ENCODE measurements around the gene LPP. TPM values are rescaled to one million over a fixed set of nuclear protein-coding genes. Genes with fewer than 3 reads are reported as not detected.

LPP gene
- total RNA-seq, 4 donors from 2014 or later, result 109 to 170 (median 132) TPM

DNA sequence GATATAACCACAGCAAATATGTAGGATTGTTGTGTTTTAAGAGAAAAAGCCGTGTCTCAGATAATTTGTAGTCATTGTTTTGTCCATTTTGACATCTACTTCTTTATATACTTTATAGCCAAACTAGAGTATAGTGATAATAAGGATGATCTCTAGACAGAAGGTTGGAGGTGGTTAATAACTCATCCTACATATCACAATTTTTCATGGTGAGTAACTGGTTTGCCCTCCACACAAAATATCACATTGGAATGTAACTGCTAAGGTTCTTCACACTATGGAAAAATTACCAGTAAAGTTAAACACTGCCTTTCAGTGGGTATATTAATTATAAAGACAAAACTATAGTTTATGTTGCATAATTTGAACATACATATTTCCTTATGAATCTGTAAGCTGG is 380.7 kb downstream of the LPP start:
- Histone ChIP-seq H3K4me1 (no peaks in the 10 kb centered on the region), H3K4me3 (no peak overlapping the region), H3K9me3 (no peaks in the 10 kb centered on the region), H3K36me3 (no peaks in the 10 kb centered on the region), H3K27me3 (no peaks in the 10 kb centered on the region), H3K27ac (no peak overlapping the region)
- no peak for TF ChIP-seq POLR2A (IDR thresholded peaks at IDR 0.05)
- TF ChIP-seq, protein P1, sequence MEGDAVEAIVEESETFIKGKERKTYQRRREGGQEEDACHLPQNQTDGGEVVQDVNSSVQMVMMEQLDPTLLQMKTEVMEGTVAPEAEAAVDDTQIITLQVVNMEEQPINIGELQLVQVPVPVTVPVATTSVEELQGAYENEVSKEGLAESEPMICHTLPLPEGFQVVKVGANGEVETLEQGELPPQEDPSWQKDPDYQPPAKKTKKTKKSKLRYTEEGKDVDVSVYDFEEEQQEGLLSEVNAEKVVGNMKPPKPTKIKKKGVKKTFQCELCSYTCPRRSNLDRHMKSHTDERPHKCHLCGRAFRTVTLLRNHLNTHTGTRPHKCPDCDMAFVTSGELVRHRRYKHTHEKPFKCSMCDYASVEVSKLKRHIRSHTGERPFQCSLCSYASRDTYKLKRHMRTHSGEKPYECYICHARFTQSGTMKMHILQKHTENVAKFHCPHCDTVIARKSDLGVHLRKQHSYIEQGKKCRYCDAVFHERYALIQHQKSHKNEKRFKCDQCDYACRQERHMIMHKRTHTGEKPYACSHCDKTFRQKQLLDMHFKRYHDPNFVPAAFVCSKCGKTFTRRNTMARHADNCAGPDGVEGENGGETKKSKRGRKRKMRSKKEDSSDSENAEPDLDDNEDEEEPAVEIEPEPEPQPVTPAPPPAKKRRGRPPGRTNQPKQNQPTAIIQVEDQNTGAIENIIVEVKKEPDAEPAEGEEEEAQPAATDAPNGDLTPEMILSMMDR (IDR thresholded peaks at IDR 0.05), result no peak
- DNase-seq, result no peak

DNA sequence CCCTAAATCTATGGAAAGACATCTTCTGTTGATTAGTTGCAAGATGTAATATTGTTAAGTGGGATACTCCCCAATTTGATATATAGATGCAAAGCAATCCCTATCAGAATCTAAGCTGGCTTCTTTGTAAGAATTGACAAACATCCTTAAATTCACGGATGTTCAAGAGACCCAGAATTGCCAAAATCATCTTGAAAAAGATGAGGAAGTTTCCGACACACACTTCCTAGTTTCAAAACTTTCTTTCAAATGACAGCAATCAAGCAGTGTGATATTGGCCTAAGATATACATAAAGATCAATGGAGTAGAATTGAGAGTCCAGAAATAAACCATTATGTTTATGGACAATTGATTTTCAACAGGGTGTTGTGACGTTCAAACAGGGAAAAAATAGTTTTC is 383.6 kb downstream of the LPP start:
- H3K4me3 ChIP-seq, result no peak overlapping the region
- TF ChIP-seq, protein P1 (IDR thresholded peaks at IDR 0.05), result no peak
- TF ChIP-seq POLR2A (IDR thresholded peaks at IDR 0.05), result no peak
- H3K36me3 ChIP-seq, result no peaks in the 10 kb centered on the region
- DNase-seq, result no peak
- H3K4me1 ChIP-seq, result no peaks in the 10 kb centered on the region
- H3K9me3 ChIP-seq, result no peaks in the 10 kb centered on the region
- H3K27me3 ChIP-seq, result no peaks in the 10 kb centered on the region
- no peak overlapping the region for H3K27ac ChIP-seq

DNA sequence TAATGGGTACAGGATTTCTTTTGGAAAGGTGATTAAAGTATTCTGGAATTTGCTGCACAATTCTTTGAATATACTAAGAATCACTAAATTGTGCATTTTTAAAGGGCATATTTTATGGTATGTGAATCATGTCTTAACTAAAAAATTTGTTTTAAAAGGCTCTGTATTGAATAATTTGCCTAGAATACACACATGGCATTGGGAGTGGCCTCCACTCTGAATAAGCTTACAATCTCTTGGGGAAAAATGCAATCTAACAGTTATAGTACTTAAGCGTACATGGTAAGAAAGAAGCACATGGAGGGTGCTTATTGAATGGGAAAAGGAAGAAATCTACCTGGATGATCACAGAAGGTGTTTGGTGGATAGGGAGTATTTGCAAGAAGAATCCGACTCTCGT is 385.1 kb downstream of the LPP start:
- Histone ChIP-seq H3K4me3 (no peak overlapping the region), H3K27ac (no peak overlapping the region), H3K27me3 (no peaks in the 10 kb centered on the region), H3K9me3 (no peaks in the 10 kb centered on the region), H3K36me3 (no peaks in the 10 kb centered on the region), H3K4me1 (no peaks in the 10 kb centered on the region)
- no peak for DNase-seq
- no peak for TF ChIP-seq POLR2A (IDR thresholded peaks at IDR 0.05)
- TF ChIP-seq, protein P1 (IDR thresholded peaks at IDR 0.05), result no peak

DNA sequence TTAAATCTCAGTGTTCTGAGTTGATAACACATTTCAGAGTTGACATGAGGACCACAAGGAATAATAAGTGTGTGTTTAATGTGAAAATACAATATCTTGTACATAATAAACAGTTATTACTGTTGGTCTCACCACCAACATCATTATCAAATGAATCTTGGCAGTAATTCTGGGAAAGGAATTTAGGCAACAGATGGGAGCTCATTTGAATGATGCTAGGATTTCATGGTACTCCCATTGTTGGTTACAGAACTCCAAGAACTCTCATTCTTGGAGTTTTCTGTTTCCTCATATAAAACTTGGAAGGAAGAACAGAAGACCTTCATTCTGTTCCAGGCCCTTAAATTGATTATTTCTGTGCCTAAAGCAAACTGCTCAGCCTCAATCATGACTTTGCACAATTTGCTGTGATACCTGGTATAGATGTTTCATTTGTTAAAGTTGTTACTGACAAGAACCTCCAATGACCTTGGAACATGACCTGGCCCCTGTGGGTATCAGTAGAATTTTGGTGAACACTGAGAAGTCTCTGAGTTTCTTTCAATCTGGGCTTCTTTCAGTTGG is 385.8 kb downstream of the LPP start:
- H3K4me1 ChIP-seq, result no peaks in the 10 kb centered on the region
- H3K4me3 ChIP-seq, result no peak overlapping the region
- no peak for DNase-seq
- H3K27ac ChIP-seq, result no peak overlapping the region
- no peak for TF ChIP-seq POLR2A (IDR thresholded peaks at IDR 0.05)
- TF ChIP-seq, protein P1 (IDR thresholded peaks at IDR 0.05), result no peak
- no peaks in the 10 kb centered on the region for H3K9me3 ChIP-seq
- H3K27me3 ChIP-seq, result no peaks in the 10 kb centered on the region
- H3K36me3 ChIP-seq, result no peaks in the 10 kb centered on the region

DNA sequence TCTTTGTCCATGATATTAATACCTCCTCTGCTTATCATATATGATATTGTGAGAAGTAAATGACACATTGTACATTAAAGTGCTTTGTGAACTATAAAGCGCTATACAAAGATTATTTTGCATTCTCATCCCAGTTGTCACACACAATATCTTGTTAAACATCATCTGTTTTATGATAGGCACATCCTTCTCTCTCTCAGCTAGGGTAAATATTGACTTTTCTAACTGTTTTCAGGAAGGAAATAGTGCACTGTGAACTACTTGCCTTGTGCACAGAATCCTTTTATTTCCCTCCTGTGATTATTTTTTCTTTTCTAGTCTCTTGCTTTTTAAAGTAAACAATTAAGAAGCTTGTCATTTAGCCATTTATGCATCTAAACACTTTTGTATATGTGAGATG is 388.2 kb downstream of the LPP start:
- Histone ChIP-seq H3K9me3 (no peaks in the 10 kb centered on the region), H3K27me3 (no peaks in the 10 kb centered on the region), H3K27ac (no peak overlapping the region), H3K4me3 (no peak overlapping the region), H3K4me1 (no peaks in the 10 kb centered on the region), H3K36me3 (no peaks in the 10 kb centered on the region)
- no peak for DNase-seq
- TF ChIP-seq, protein P1 (IDR thresholded peaks at IDR 0.05), result no peak
- no peak for TF ChIP-seq POLR2A (IDR thresholded peaks at IDR 0.05)

DNA sequence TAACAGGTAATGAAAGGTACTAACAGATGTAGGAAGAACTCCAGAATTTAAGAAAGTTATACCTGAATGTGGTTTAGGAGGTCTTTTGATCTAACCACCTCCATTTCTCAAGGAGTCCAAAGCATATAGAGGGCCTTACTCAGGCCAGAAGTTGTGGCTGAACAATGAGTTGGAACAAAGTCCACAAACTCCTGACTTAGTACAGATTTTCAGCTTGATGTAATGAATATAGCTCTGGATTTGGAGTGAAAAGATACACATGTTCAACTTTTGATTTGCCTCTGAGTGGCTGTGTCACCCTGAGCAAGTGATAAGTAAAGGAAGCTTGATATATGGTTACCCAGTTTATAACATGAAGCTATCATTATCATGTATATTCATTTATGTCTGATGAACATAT is 390.1 kb downstream of the LPP start:
- Histone ChIP-seq H3K36me3 (no peaks in the 10 kb centered on the region), H3K27me3 (no peaks in the 10 kb centered on the region), H3K4me1 (no peaks in the 10 kb centered on the region), H3K4me3 (no peak overlapping the region), H3K27ac (no peak overlapping the region), H3K9me3 (no peaks in the 10 kb centered on the region)
- DNase-seq, result no peak
- TF ChIP-seq, protein P1 (IDR thresholded peaks at IDR 0.05), result no peak
- no peak for TF ChIP-seq POLR2A (IDR thresholded peaks at IDR 0.05)

Measured in Peyer's patch (tissue), 4 donors.